ENCODE measurements around the gene TCP11X2. TPM values are rescaled to one million over a fixed set of nuclear protein-coding genes. Genes with fewer than 3 reads are reported as not detected.
"Not testable (repeated sequence)": the region's sequence is repeated elsewhere in the genome, so short reads cannot be mapped to it uniquely, and the experiment has no call there.

The TCP11X2 gene
- not detected in 2 replicates for total RNA-seq

- DNase-seq (ENCODE audit: extremely low read depth, low read depth, low spot score): not testable (repeated sequence)
Observed at GRCh38 chrX:102471762-102472220, at the start of gene TCP11X2. Gene TCP11X2, minus strand, starts transcription at chrX:102471812.

DNA sequence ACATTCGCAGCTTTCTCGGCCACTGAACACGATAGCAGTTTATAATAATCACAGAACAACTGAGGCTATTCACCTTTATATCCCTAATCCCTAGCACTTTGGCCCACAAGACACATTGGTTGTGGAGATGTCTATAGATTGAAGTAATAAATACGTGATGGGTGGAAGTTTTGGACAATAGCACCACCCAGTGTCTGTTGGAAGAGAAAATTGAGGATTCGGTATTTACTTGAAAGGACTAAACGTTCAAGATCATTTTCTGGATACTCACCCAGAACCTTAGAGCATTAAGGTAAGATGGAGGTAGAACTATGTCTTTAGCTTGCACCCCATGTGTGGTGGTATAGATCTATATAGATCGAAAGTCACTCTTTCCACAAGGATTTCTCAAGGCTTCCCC is 45.7 kb upstream of the TCP11X2 start:
- DNase-seq (ENCODE audit: extremely low read depth, low read depth, low spot score): no peak

GRCh38 chrX:102515975-102516941 is 44.6 kb upstream of the TCP11X2 start, which contains the start of gene TMSB15A:
Gene TMSB15A, minus strand, starts transcription at chrX:102516739.
- DNase-seq (ENCODE audit: extremely low read depth, low read depth, low spot score): no peak

- no peak for DNase-seq (ENCODE audit: extremely low read depth, low read depth, low spot score)
Observed at GRCh38 chrX:102514536-102514935, 42.9 kb upstream of the TCP11X2 start.

DNA sequence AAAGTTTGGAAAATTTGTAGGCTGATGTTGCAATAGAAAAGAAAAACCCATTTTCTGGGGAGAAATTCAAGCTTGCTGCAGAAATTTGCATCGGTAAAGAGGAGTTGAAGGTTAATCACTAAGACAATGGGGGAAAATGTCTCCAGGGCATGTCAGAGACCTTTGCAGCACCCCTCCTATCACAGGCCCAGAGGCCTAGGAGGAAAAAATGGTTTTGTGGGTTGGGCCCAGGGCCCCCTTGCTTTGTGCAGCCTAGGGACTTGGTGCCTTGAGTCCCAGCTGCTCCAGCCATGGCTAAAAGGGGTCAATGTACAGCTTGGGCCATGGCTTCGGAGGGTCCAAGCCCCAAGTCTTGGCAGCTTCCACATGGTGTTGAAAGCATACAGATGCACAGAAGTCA is 27.1 kb upstream of the TCP11X2 start:
- no peak for DNase-seq (ENCODE audit: extremely low read depth, low read depth, low spot score)

DNA sequence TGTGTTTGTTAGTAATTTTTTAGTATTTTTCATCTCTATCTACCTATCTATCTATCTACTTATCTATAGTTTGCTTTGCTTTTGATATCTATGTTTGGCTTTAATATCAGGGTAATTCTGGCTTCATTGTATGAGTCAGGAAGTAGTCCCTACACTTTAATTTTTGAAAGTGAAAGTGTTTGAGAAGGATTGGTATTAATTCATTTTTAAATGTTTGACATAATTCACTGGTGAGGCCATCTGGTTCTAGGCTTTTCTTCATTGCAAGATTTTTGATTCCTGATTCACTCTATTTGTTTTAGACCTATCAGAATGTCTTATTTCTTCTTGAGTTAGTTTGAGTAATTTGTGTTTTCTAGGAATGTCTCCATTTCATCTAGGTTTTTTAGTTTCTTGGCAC is 20.2 kb upstream of the TCP11X2 start:
- no peak for DNase-seq (ENCODE audit: extremely low read depth, low read depth, low spot score)

DNA sequence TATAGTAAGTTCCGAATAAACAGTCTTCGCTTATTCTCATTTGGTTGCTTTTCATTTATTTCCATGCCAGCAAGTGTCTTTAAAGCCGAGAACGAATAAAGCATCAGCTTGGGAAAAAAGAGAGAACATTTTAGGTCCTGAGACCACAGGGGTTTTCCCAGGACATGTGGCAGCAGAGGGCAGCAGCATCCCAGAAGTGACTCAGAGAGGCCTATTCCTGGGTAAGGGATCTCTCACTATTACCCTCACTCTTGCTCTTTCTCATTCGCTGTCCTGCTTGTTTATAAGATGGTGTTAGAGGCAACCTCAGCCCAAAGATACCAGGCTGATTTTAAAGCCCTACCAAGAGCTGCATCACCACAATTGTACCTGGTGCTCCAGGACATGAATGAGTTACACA is 7.2 kb upstream of the TCP11X2 start:
- not testable (repeated sequence) for DNase-seq (ENCODE audit: extremely low read depth, low read depth, low spot score)

GRCh38 chrX:102470215-102470614 is 1.4 kb downstream of the TCP11X2 start:
- DNase-seq (ENCODE audit: extremely low read depth, low read depth, low spot score): not testable (repeated sequence)

DNA sequence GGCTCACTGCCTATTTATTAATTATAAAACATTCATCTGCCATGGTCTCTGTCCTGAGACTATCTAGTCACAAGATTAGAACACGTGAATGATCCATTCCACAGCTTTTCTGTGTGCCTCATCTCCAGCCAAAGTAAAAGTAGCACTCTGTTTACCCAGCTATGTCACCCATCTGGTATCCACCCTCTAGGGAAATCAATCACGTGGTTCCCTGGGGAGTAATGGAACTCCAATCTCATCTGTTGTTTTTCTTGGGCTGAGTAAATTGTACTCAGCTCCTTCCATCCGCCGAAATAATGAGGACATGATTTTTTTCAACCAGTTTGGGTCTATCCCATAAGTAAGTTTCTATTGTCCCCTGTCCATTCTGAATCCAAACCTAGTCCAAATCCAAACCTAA is 13.0 kb downstream of the TCP11X2 start:
- DNase-seq (ENCODE audit: extremely low read depth, low read depth, low spot score): not testable (repeated sequence)

GRCh38 chrX:102439908-102440307 is 31.7 kb downstream of the TCP11X2 start, which contains the start of gene NXF2B:
Gene NXF2B, minus strand, starts transcription at chrX:102440008. Its CDS starts 59,972 bp downstream, at chrX:102380036.
- DNase-seq (ENCODE audit: extremely low read depth, low read depth, low spot score): not testable (repeated sequence)

DNA sequence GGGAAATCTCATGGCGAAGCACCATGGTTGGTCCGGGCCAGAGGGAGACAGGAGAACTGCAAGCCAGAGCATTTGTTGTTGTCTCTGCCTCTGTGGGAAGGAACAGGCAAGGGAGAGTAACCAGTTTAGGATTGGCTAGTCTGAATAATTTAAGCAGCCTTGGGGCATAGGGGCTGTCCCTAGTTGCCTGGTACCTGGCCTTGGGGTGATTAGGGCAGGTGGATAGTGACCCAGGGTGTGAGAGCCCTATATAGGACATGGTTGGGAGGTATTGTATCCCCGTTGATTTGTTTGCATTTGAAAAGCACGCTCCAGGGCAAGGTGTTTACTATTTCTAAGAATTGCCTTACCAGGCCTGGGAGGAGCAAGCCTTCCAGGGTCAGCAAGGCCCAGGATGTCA is 57.1 kb downstream of the TCP11X2 start:
- DNase-seq (ENCODE audit: extremely low read depth, low read depth, low spot score): not testable (repeated sequence)

Other genes with a start within 250 kb of the TCP11X2 start
- not detected in 2 replicates for gene NXF2, start 224.6 kb downstream of the TCP11X2 start, total RNA-seq
- gene NXF2B, start 31.8 kb downstream of the TCP11X2 start, total RNA-seq: not detected in 2 replicates
- gene TMSB15A, start 44.9 kb upstream of the TCP11X2 start, total RNA-seq: 0.44 and 3.6 TPM in 2 replicates
- gene ARMCX5, start 127.7 kb upstream of the TCP11X2 start, total RNA-seq: 8.1 and 11.8 TPM in 2 replicates
- 0.58 and 1.9 TPM in 2 replicates for gene GPRASP1, start 179.7 kb upstream of the TCP11X2 start, total RNA-seq
- gene GPRASP2, start 240.6 kb upstream of the TCP11X2 start, total RNA-seq: 14.5 and 15.1 TPM in 2 replicates
- 3.3 and 3.6 TPM in 2 replicates for gene GPRASP3, start 248.9 kb upstream of the TCP11X2 start, total RNA-seq

Data from glomerular endothelial cell (primary cell).